Spleen (tissue), 7 donors: ENCODE results near the gene CPA4.

ENCODE experiments used
- CTCF ChIP-seq, 11 experiments: fragments of 200-600 bp in 7 of 11; fragments of 450-650 bp in 4 of 11; sonication (generic) in 4 of 11; IDR thresholded peaks in 8 of 11; conservative IDR thresholded peaks in 3 of 11; 1 replicate in 7 of 11; 2 replicates in 4 of 11; pipeline versions ENCODE4 v1.4.0 to v1.8.0; 2016 to 2021; ENCODE audit warnings: antibody characterized with exemption in 11 of 11, inconsistent platforms in 4 of 11, mild to moderate bottlenecking in 1 of 11
- POLR2A ChIP-seq, 3 donors: fragments of 450-650 bp; IDR thresholded peaks; one replicate each; pipeline ENCODE4 v1.5.1; 2017; ENCODE audit warnings: antibody characterized with exemption in 3 of 3, mild to moderate bottlenecking in 1 of 3
- donor health status: DM: no; HTN: no; CAD: no; lungs with moderate emphysema.
- donor health status: DM: no; HTN: no; CAD: no.
- donor health status: DM: no; HTN: no; CAD: no.

GRCh38 chr7:130314305-130314704 is 21.3 kb downstream of the CPA4 start:
- TF ChIP-seq POLR2A (IDR thresholded peaks at IDR 0.05): peak in 1 of 3 donors; percentile 26
- no peak for TF ChIP-seq CTCF (IDR thresholded peaks at IDR 0.05 in 8 of 11, conservative IDR thresholded peaks at IDR 0.05 in 3 of 11)
